HG02852 (cell line): Measurements from ENCODE around the gene CD207.

Experiments used
- ATAC-seq: cut with Tn5 transposase; IDR thresholded peaks from one replicate; pipeline ENCODE4 v1.9.1; 2021; ENCODE audit warnings: mild to moderate bottlenecking, moderate library complexity; ENCODE audit not compliant: unreplicated experiment

CD207 gene

DNA sequence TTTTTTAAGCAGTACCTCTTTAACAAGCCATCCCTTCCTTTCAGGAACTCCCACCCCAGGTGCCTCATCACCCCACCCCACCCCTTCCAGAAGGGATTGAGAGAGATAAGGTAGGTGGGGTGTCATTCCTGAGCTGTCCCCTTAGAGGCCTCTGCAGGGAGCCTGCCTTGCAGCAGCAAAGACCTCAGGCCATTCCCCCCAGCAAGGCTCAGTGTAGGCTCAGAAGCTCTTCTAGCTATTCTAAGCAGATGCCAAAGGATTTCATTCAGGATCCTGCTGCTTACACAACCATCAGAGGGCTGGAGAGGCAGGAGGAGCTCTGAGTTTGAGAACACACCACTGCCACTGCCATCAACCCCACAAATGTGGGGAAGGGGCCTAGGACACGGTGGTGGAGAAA is 39.4 kb downstream of the CD207 start:
- no peak for ATAC-seq

DNA sequence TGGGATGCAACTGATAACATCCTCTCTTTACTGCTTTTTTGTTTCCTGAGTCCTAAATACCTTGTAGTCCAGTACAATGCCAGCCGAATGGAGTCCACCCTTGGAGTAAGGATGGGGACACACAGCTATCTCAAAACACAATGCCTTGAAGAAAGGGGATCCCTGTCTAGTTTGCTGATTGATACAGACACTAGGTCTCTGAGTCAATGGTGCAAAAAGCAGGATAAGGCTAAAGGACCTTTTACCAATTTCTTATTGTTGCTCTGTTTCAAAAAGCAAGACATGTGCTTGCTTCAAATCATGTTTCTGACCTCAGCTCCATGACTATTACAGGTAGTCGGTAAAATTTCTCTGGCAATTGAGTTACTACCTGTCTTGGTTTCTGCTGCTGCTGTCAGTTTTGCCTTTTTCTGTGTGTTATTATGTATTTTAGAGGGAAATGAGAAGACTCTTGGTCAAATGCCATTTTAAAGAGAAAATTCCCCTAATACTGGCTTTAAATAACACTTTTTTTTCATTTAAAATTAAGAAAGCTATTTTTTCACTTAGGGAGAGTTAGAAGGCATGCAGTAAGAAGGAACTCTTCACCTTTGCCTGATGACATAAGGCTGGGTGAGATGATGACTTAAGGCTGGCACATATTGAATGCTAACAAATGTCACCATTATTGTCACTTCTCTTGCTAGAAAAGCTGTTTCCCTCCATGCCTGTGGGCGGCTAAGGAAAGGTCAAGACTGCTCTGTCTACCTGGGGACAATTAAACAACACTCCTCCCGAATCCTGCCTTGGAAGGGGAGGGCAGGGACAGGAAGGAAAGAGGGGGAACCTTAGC is 40.2 kb downstream of the CD207 start:
- no peak for ATAC-seq

DNA sequence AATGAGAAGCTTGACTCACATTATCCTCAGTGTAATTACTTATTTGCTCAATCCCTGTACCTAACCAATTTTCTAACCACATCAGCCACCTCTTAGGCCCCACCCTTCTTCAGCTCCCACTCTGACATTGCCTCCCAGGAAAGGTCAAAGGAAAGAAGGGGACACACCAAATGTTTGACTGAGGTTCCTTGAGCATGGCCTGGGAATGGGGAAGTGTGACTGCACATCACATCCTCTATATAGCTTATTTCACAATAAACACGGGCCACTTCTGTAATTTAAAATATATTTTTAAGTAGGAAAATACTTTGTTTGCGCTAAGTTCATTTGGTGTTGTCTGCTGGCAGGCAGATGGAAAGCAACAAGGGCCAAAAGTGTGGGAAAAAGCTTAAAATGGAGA is 42.2 kb downstream of the CD207 start:
- ATAC-seq, result no peak

DNA sequence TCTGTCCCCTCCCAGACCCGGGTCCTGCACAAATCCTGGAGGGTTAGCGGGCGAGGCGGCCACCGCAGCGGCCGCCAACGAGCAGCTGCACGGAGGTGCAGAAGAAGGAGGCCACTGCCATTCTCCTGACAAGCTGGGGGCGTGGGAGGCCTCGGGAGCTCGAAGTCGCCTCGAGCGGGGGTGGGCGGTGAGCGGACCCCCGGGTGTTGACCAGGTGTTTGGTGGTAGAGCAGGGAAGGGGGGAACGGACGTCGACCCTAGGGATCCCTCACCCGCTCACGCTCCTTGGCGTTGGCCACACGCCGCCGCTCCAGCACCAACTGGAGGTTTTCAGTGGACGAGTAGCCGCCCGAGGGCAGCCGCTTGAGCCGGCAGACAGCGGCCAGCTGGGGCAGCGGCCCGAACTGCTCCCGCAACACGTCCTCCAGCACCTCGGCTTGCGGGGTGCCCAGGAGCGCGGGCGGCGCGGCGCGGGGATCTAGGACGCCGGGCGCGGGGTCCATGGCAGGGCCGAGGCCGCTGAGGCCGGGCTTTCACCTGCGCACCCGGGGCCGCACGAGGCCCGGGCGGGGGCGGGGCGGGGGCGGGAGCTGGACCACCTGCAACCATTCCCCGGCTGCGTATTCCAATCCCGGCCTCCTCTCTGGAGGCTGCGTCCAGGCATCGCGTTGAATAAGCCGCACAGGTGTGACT is 45.3 kb downstream of the CD207 start, which contains the start of gene FIGLA:
TSS of gene FIGLA (minus strand) at position 508 of the 693 bp plus-strand sequence. CDS start at position 503, 5 bp downstream.
- ATAC-seq, result no peak

DNA sequence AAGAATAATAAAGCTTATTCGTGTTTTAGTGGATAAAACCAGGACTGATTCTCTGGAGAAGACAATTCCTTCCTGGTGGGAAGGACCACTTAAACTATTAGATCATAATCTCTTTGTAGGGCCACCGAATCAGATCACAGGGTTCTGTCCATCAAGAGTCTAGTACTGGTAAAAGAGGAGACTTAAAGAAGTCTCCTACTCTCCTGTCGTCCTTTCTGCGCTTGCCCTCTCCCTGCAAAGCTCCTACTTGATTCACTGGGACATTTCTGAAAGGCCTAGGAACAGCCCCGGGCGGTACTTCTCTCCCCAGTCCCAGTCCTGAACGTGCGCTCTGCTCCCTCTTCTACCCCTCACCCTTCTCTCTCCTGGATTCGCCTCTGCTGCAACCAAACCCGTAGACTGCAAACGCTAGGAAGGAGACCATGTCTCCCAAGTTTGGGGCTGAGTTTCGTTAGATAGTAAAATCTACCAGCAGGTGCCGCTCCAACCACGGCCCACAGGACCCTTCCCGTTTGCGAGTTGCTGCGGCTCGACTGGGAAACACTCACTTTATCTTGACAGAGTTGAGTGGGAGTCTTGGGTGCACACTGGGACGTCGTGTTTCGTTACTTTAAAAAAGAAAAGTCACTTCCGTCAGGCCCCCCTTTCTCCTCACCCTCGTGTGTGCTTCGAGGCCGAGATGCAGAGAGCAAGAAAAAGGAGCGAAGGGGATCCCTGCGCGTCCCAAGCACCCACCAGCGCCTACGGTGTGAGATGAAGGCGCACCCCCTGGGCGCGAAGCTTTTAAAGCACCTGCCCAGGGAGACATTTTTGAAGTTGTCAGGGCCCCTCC is 46.1 kb downstream of the CD207 start:
- ATAC-seq, result no peak

DNA sequence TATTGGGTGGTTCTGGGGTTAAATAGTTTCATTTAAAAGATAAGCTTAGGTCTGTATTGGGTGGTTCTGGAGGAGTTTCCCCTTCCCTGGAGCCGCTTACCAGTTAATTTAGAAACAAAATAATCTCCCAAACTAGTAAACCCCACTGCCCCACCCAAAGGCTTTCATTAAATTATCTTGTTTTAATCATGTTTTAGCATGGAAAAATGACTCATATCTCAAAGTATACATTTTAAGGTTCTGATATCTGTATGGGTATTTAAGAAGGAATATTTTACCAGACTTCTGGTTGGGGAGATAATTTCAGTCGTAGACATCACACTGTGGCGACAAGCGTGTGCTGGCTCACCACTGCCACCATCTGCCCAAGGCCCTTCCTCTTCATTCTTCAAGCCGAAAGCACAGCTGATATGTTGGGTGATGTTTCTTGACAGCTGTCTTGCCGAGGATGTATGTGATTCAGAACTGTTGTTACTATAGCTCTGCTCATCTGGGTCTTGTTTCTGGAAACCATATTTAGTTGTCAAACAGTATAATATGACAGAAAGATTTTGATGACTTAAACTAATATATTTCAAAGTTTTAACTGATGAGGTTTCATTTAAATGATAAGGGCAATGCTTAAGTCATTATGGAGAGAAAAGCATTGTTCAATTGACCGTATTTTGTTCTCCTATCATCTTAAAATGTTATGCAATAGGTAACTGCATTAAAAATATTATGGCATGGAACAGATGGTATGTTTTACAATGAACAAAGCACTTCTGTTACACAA is 50.3 kb downstream of the CD207 start:
- ATAC-seq, result no peak

DNA sequence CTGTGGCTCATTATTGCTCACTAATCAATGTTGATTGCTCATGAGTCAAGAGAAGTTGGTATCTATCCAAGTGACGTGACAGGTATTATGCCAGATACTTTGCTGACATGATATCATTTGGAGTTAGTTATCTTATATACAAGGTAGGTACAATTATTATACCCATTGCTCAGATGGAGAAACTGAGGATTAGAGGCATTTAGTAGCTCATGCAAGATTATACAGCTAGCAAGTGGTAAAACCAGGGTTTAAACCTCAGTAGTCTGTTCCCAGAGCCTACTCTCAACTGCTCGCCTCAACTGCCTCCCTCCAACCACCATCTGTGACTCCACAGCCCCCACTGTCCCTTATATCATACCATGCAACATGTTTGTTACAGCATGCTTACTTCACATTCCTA is 51.3 kb downstream of the CD207 start:
- ATAC-seq, result no peak
